ENCODE measurements around the gene FERMT1.
"Not testable (repeated sequence)": the region's sequence is repeated elsewhere in the genome, so short reads cannot be mapped to it uniquely, and the experiment has no call there.

The FERMT1 gene

DNA sequence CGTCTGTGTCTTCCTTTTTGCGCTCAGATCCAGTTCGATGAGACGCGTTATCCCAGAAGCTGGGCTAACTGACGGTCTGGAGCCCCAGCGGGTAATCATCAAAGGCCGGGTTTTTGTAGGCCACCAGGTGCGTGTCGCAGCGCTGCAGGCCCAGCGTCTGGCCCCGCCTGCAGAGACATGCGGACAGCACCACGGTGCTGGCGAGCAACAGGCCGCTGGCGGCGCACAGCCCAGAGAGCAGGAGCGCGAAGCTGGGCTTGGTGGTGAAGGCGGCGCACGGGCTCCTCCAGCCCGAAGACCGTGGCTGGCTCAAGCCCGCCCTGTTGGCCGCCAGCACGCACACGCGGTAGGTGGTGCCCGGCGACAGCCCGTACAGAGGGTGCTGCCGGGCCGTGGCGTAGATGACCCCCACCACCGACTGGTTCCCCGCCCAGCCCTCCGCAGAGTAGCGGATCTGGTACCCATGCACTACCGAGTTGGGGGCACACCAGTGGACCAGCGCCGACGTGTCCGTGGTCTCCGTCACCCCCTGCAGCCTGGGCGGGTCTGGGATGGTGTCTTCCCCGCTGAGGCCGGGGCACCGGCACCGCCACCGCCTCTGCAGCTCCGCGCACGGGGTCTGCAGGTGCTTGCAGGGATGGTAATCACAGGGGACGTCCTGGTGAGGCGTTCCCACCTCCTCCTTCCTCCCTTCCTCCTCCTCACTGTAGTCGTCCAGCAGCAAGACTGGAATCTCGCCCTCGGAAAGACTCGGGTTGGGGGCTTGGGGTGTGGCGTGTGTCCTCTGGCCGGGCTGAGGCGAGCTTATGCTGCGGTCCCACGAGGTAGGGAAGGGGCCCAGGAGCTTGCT is 81.6 kb downstream of the FERMT1 start:
- Histone ChIP-seq H3K4me1 (ENCODE audit: control insufficient read depth, insufficient read depth, low read length, poor library complexity, severe bottlenecking) (no peaks in the 10 kb centered on the region), H3K36me3 (ENCODE audit: control insufficient read depth, insufficient read depth, low read length) (peaks cover 87% of the 10 kb centered on the region), H3K9me3 (ENCODE audit: control insufficient read depth, low read length) (no peaks in the 10 kb centered on the region), H3K27ac (ENCODE audit: low read depth, low read length, severe bottlenecking) (no peak overlapping the region), H3K4me3 (ENCODE audit: extremely low read depth, insufficient read depth, low read length, poor library complexity, severe bottlenecking) (no peak overlapping the region)
- WGBS, 2 experiments (ENCODE audit: insufficient coverage in 2 of 2): 96 to 98% methylated on average over 55 to 64 of the region's 67 CpGs

DNA sequence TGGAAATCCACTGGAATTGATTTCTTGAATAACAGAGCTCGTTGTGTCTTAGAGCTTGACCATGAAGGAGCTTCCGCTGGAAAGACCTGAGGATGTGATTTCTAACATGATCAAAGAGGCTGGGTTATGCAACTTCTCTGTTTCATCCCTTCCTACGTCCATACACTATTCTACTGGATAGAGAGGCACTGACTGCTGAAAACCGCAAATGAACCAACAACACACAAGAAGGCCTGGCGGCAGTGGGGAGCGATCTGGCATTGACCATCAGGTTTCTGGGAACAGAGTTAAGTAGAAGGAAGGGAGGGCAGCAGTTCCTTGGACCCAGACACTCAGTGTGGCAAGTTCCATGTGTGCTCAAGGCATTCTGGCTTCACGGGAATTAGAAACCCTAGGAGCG is 82.3 kb downstream of the FERMT1 start:
- Histone ChIP-seq H3K4me3 (ENCODE audit: extremely low read depth, insufficient read depth, low read length, poor library complexity, severe bottlenecking) (no peak overlapping the region), H3K36me3 (ENCODE audit: control insufficient read depth, insufficient read depth, low read length) (peaks cover 86% of the 10 kb centered on the region), H3K27ac (ENCODE audit: low read depth, low read length, severe bottlenecking) (no peak overlapping the region), H3K9me3 (ENCODE audit: control insufficient read depth, low read length) (no peaks in the 10 kb centered on the region), H3K4me1 (ENCODE audit: control insufficient read depth, insufficient read depth, low read length, poor library complexity, severe bottlenecking) (no peaks in the 10 kb centered on the region)
- 93 to 95% methylated on average over 5 of the region's 8 CpGs for WGBS, 2 experiments (ENCODE audit: insufficient coverage in 2 of 2)

DNA sequence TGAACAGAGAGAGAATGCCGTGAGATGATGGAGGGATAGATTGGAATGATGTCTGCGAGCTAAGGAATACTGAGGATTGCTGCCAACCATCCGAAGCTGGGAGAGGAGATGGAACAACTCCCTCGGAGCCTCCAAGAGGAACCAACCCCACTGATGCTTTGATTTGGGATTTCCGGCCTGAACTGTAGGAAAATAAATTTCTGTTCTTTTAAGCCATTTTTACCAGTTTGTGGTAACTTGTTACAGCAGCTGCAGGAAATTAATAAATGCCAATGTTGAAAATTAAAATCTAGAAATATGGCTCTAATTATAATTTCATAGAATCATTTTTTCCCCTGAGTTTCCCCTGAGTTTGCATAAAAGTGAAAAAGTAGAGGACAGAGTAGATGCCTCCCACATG is 83.1 kb downstream of the FERMT1 start:
- H3K9me3 ChIP-seq (ENCODE audit: control insufficient read depth, low read length): no peaks in the 10 kb centered on the region
- peaks cover 88% of the 10 kb centered on the region for H3K36me3 ChIP-seq (ENCODE audit: control insufficient read depth, insufficient read depth, low read length)
- H3K27ac ChIP-seq (ENCODE audit: low read depth, low read length, severe bottlenecking): no peak overlapping the region
- no peaks in the 10 kb centered on the region for H3K4me1 ChIP-seq (ENCODE audit: control insufficient read depth, insufficient read depth, low read length, poor library complexity, severe bottlenecking)
- WGBS, 2 experiments (ENCODE audit: insufficient coverage in 2 of 2): 96 to 100% methylated on average over 2 to 4 of the region's 5 CpGs
- H3K4me3 ChIP-seq (ENCODE audit: extremely low read depth, insufficient read depth, low read length, poor library complexity, severe bottlenecking): no peak overlapping the region

DNA sequence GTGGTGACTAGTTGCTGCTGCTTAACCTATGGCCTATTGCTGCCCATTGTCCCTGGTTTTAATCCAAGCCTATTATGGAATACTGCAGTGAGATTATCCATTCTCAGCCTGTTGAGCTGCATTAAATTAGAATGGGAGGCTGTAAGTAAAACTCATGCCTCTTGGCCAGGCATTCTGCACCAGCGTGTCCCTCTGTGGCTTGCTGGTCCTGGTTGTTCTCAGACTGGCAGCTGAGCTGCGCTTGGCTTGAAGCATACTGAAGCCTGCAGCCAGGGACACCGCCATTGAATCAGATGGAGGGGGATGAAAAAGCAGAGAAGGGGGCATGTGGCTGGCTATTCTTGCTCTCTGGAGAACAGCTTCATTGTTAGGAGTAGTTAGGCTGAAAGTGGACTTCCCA is 84.6 kb downstream of the FERMT1 start:
- Histone ChIP-seq H3K4me3 (ENCODE audit: extremely low read depth, insufficient read depth, low read length, poor library complexity, severe bottlenecking) (no peak overlapping the region), H3K9me3 (ENCODE audit: control insufficient read depth, low read length) (no peaks in the 10 kb centered on the region), H3K36me3 (ENCODE audit: control insufficient read depth, insufficient read depth, low read length) (peaks cover 89% of the 10 kb centered on the region), H3K4me1 (ENCODE audit: control insufficient read depth, insufficient read depth, low read length, poor library complexity, severe bottlenecking) (peaks cover 4% of the 10 kb centered on the region), H3K27ac (ENCODE audit: low read depth, low read length, severe bottlenecking) (no peak overlapping the region)
- 82 to 97% methylated on average over 2 to 3 of the region's 3 CpGs for WGBS, 2 experiments (ENCODE audit: insufficient coverage in 2 of 2)

DNA sequence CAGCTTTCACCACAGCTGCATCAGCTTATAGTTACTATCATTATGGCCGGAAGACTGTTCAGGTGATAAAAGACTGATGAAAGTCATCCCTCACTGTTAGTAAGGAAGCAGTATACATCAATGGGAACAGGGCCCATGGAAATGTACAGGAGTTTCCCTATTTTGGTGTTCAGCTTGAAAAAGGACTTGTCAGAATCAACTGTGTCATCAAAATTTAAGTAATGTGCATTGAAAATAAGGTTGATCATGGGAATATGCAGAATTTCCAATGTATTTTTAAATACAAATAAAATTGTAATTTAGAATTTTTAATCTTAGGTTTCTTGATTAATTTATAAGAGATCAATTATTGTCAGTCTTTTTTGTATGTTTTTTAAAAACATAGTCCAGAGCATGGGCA is 85.7 kb downstream of the FERMT1 start:
- no peaks in the 10 kb centered on the region for H3K9me3 ChIP-seq (ENCODE audit: control insufficient read depth, low read length)
- H3K4me1 ChIP-seq (ENCODE audit: control insufficient read depth, insufficient read depth, low read length, poor library complexity, severe bottlenecking): peaks cover 4% of the 10 kb centered on the region
- H3K27ac ChIP-seq (ENCODE audit: low read depth, low read length, severe bottlenecking): no peak overlapping the region
- H3K4me3 ChIP-seq (ENCODE audit: extremely low read depth, insufficient read depth, low read length, poor library complexity, severe bottlenecking): no peak overlapping the region
- peaks cover 85% of the 10 kb centered on the region for H3K36me3 ChIP-seq (ENCODE audit: control insufficient read depth, insufficient read depth, low read length)
- 100% methylated on average over 1 of the region's 1 CpG; no CpG with 5 or more reads in 1 of the 2 experiments for WGBS, 2 experiments (ENCODE audit: insufficient coverage in 2 of 2)

DNA sequence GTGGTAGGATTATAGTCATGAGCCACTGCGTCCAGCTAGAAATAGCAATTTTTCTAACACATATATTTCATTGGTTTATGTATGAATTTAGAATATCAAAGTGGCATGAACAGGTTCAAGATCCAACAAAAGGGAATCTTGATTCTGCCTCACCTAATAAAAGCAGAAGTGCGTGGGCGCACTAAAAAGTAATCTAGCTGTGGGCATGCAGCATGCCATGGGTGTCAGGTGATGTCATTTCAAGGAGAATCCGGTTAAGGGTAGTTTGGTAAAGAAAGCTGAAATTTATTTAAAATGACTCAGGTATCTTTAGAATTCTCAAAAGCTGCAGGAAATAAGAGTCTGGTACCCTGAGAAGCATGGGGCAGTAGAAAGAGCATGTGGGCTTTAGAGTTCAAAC is 86.6 kb downstream of the FERMT1 start:
- 90 to 95% methylated on average over 2 to 3 of the region's 4 CpGs for WGBS, 2 experiments (ENCODE audit: insufficient coverage in 2 of 2)
- Histone ChIP-seq H3K4me3 (ENCODE audit: extremely low read depth, insufficient read depth, low read length, poor library complexity, severe bottlenecking) (no peak overlapping the region), H3K4me1 (ENCODE audit: control insufficient read depth, insufficient read depth, low read length, poor library complexity, severe bottlenecking) (peaks cover 4% of the 10 kb centered on the region), H3K36me3 (ENCODE audit: control insufficient read depth, insufficient read depth, low read length) (peaks cover 81% of the 10 kb centered on the region), H3K9me3 (ENCODE audit: control insufficient read depth, low read length) (no peaks in the 10 kb centered on the region), H3K27ac (ENCODE audit: low read depth, low read length, severe bottlenecking) (no peak overlapping the region)

DNA sequence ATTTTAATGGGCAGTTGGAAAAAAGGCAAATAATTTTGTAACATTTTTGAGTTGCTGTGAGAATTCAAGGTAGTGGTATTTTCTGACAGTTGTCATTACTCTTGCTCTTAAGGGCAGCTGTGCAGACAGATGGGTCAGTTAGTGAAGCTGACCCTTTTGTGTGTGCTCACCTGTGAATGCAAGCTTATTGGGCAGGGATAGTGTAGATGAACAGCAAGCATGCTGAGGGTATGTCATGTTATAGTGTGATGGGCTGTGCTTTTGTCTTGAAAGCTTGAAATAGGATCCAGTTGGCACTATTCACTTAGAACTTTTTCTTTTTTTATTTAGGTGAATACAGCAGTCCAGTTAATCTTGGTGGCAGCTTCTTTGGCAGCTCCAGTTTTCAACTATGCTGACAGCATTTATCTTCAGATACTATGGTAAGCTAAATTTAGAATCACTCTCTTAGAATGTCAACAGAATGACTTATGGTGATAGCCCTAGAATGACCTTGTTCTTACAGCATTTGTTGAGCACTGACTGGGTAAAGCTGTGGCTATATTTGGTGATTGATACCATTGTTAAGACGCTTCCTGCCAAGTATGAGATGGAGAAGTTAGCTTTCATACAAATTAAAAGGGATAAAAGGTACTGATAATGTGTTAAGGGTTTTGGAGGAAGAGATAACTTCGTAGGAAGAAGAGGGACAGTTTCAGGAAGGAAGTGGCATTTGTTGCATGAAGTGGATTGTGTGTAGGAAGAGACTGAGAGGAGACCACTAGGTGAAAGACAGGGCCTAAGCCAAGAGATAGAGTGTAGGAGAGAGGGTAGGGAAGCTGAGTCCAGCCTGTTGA is 88.5 kb downstream of the FERMT1 start:
- peak overlapping the region; percentile 33 for H3K27ac ChIP-seq (ENCODE audit: low read depth, low read length, severe bottlenecking)
- H3K36me3 ChIP-seq (ENCODE audit: control insufficient read depth, insufficient read depth, low read length): peaks cover 77% of the 10 kb centered on the region
- 81 to 87% methylated on average over 2 of the region's 2 CpGs for WGBS, 2 experiments (ENCODE audit: insufficient coverage in 2 of 2)

DNA sequence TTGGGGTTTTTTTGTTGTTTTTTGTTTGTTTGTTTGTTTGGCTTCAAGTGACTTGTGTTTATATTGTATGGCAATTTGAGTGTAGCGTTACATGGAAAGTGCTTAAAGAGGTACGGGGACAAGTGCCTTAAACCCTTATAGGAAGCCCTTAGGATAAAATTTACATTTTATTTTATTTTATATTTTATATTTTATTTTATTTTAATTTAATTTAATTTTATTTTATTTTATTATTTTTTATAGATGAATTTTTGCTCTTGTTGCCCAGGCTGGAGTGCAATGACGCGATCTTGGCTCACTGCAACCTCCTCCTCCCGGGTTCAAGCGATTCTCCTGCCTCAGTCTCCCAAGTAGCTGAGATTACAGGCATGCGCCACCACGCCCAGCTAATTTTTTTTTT is 89.9 kb downstream of the FERMT1 start:
- not testable (repeated sequence) for H3K9me3 ChIP-seq (ENCODE audit: control insufficient read depth, low read length); H3K4me1 ChIP-seq (ENCODE audit: control insufficient read depth, insufficient read depth, low read length, poor library complexity, severe bottlenecking); H3K27ac ChIP-seq (ENCODE audit: low read depth, low read length, severe bottlenecking); H3K4me3 ChIP-seq (ENCODE audit: extremely low read depth, insufficient read depth, low read length, poor library complexity, severe bottlenecking)
- H3K36me3 ChIP-seq (ENCODE audit: control insufficient read depth, insufficient read depth, low read length): peaks cover 79% of the 10 kb centered on the region
- 95% methylated on average over 5 of the region's 8 CpGs; no CpG with 5 or more reads in 1 of the 2 experiments for WGBS, 2 experiments (ENCODE audit: insufficient coverage in 2 of 2)

More for the DNA sequence above, 88.5 kb downstream of the FERMT1 start:
- no peak overlapping the region for H3K4me3 ChIP-seq (ENCODE audit: extremely low read depth, insufficient read depth, low read length, poor library complexity, severe bottlenecking)
- no peaks in the 10 kb centered on the region for H3K9me3 ChIP-seq (ENCODE audit: control insufficient read depth, low read length)
- peaks cover 9% of the 10 kb centered on the region for H3K4me1 ChIP-seq (ENCODE audit: control insufficient read depth, insufficient read depth, low read length, poor library complexity, severe bottlenecking)

DNA sequence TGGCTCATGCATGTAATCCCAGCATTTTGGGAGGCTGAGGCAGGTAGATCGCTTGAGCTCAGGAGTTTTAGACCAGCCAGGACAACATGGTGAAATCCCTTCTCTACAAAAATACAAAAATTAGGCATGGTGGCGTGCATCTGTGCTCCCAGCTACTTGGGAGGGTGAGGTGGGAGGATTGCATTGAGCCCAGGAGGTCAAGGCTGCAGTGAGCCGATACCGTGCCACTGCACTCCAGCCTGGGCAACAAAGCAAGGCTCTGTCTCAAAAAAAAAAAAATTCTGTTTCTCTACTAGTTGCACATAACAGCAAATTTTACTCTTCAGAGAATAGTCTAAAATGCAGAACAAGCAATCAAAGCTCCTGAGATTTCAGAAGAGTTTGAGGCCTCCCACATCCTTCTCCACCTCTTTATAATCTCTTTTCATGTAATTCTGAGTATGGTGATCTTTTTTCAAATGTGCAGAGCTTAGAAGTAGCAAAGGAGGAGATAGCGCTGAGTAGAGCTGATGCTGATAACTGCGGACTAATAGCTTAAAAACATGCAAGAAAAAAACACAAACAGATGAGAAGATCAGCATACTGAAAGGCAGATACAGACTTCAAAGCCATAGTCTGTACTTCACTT is 92.3 kb downstream of the FERMT1 start:
- H3K9me3 ChIP-seq (ENCODE audit: control insufficient read depth, low read length): peaks cover 2% of the 10 kb centered on the region
- H3K27ac ChIP-seq (ENCODE audit: low read depth, low read length, severe bottlenecking): no peak overlapping the region
- H3K36me3 ChIP-seq (ENCODE audit: control insufficient read depth, insufficient read depth, low read length): peaks cover 76% of the 10 kb centered on the region
- peaks cover 9% of the 10 kb centered on the region for H3K4me1 ChIP-seq (ENCODE audit: control insufficient read depth, insufficient read depth, low read length, poor library complexity, severe bottlenecking)
- WGBS, 2 experiments (ENCODE audit: insufficient coverage in 2 of 2): 100% methylated on average over 1 to 3 of the region's 6 CpGs
- H3K4me3 ChIP-seq (ENCODE audit: extremely low read depth, insufficient read depth, low read length, poor library complexity, severe bottlenecking): no peak overlapping the region

DNA sequence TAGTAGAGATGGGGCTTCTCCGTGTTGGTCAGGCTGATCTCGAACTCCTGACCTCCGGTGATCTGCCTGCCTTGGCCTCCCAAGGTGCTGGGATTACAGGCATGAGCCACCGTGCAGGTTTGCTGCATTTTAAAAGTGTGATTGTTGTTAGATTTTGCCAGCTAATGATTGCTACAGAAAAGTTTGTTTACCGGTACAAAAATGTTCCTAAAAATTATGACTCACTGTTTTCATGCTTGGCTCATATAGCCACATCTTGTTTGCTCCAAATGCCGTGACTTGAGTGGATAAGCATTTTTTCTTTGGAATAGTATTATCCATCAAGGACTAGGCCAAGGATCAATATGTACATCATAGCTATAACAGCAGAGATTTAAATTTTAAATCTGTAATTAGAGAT is 93.3 kb downstream of the FERMT1 start:
- Histone ChIP-seq H3K36me3 (ENCODE audit: control insufficient read depth, insufficient read depth, low read length) (peaks cover 78% of the 10 kb centered on the region), H3K4me3 (ENCODE audit: extremely low read depth, insufficient read depth, low read length, poor library complexity, severe bottlenecking) (no peak overlapping the region), H3K9me3 (ENCODE audit: control insufficient read depth, low read length) (peaks cover 12% of the 10 kb centered on the region), H3K27ac (ENCODE audit: low read depth, low read length, severe bottlenecking) (no peak overlapping the region), H3K4me1 (ENCODE audit: control insufficient read depth, insufficient read depth, low read length, poor library complexity, severe bottlenecking) (peaks cover 9% of the 10 kb centered on the region)
- 89 to 95% methylated on average over 4 of the region's 6 CpGs for WGBS, 2 experiments (ENCODE audit: insufficient coverage in 2 of 2)
